IMR-90 (cell line): Measurements from ENCODE around the gene ZBTB46. TPM values are rescaled to one million over a fixed set of nuclear protein-coding genes. Genes with fewer than 3 reads are reported as not detected.

Experiments
- ATAC-seq: fragments of 200-7000 bp; cut with Tn5 transposase; 2 replicates; pipeline ENCODE4 v1.9.1; 2020; ENCODE audit warnings: low read depth, mild to moderate bottlenecking, moderate library complexity
- BruUV-seq: library from RNA; stranded (reverse); fragments of 400-500 nt; replicated peaks from 2 replicates; lab custom pipeline; 2021; lab: Mats Ljungman, UMichigan
- CTCF ChIA-PET: fragments of 300-600 bp; formaldehyde crosslinking; extraction: SDS; loops from one replicate; lab custom pipeline; 2021; ENCODE audit warnings: antibody characterized with exemption; lab: Yijun Ruan, JAX
- POLR2A ChIA-PET: fragments of 300-600 bp; sonication (Branson Sonifier 250); formaldehyde crosslinking; loops from one replicate; lab custom pipeline; 2022; ENCODE audit warnings: antibody characterized with exemption; ENCODE audit not compliant: unreplicated experiment; lab: Charles Lee
- DNase-seq: peaks from one replicate; pipeline ENCODE4 v3.0.0; 2013
- H2AFZ ChIP-seq: replicated peaks from 2 replicates; pipeline ENCODE3; 2013; ENCODE audit warnings: low read length, mild to moderate bottlenecking; ENCODE audit not compliant: poor library complexity
- H2AK5ac ChIP-seq: 2 replicates; pipeline ENCODE4 v1.6.1; 2013; ENCODE audit warnings: low read depth, low read length, inconsistent platforms
- H2AK9ac ChIP-seq: replicated peaks from 2 replicates; pipeline ENCODE3; 2013; ENCODE audit warnings: mild to moderate bottlenecking, low read depth, low read length, moderate library complexity; ENCODE audit not compliant: poor library complexity
- H2BK120ac ChIP-seq: 2 replicates; pipeline ENCODE4 v1.6.1; 2013; ENCODE audit warnings: low read depth, low read length, inconsistent platforms
- H2BK15ac ChIP-seq: 3 replicates; pipeline ENCODE4 v1.6.1; 2013; ENCODE audit warnings: low read depth, low read length, inconsistent platforms
- H2BK20ac ChIP-seq: 2 replicates; pipeline ENCODE4 v1.6.1; 2013; ENCODE audit warnings: low read depth, mild to moderate bottlenecking, inconsistent platforms, low read length, moderate library complexity
- H2BK5ac ChIP-seq: 2 replicates; pipeline ENCODE4 v1.6.1; 2013; ENCODE audit warnings: mild to moderate bottlenecking, low read depth, low read length, inconsistent platforms; ENCODE audit not compliant: poor library complexity, severe bottlenecking
- H3K14ac ChIP-seq: replicated peaks from 2 replicates; pipeline ENCODE4 v1.6.1; 2013; ENCODE audit warnings: low read depth, low read length, inconsistent platforms
- H3K18ac ChIP-seq: 2 replicates; pipeline ENCODE4 v1.6.1; 2013; ENCODE audit warnings: low read depth, low read length, control low read depth
- H3K23ac ChIP-seq: 2 replicates; pipeline ENCODE4 v1.6.1; 2013; ENCODE audit warnings: low read depth, low read length, inconsistent platforms
- H3K27ac ChIP-seq: 2 replicates; pipeline ENCODE4 v1.5.1; 2013; ENCODE audit warnings: mild to moderate bottlenecking, control low read depth, low read length; ENCODE audit not compliant: insufficient read depth
- H3K27me3 ChIP-seq: 2 replicates; pipeline ENCODE4 v1.6.1; 2013; ENCODE audit warnings: low read length; ENCODE audit not compliant: control insufficient read depth, insufficient read depth
- H3K36me3 ChIP-seq: 2 replicates; pipeline ENCODE4 v1.6.1; 2013; ENCODE audit warnings: low read length, mixed read lengths; ENCODE audit not compliant: control insufficient read depth, insufficient read depth
- H3K4ac ChIP-seq: 2 replicates; pipeline ENCODE4 v1.6.1; 2013; ENCODE audit warnings: low read depth, low read length, inconsistent platforms
- H3K4me1 ChIP-seq: 2 replicates; pipeline ENCODE4 v1.6.1; 2013; ENCODE audit warnings: low read length, mixed read lengths; ENCODE audit not compliant: control insufficient read depth, insufficient read depth
- H3K4me2 ChIP-seq: 2 replicates; pipeline ENCODE4 v1.6.1; 2013; ENCODE audit warnings: low read depth, mild to moderate bottlenecking, control low read depth, low read length, moderate library complexity
- H3K4me3 ChIP-seq: 2 replicates; pipeline ENCODE4 v1.5.1; 2013; ENCODE audit warnings: low read depth, mild to moderate bottlenecking, control low read depth, low read length, moderate library complexity; ENCODE audit not compliant: insufficient read depth
- H3K56ac ChIP-seq: 2 replicates; pipeline ENCODE4 v1.6.1; 2013; ENCODE audit warnings: low read length, inconsistent platforms; ENCODE audit not compliant: insufficient read depth; ENCODE audit errors: extremely low read depth
- H3K79me1 ChIP-seq, 2 experiments: 2 replicates each; pipeline ENCODE4 v1.6.1; 2013; ENCODE audit warnings: low read length in 2 of 2, inconsistent platforms in 1 of 2, low read depth in 1 of 2
- H3K9ac ChIP-seq: 2 replicates; pipeline ENCODE4 v1.6.1; 2013; ENCODE audit warnings: low read depth, low read length, control low read depth
- H3K9me1 ChIP-seq: 2 replicates; pipeline ENCODE4 v1.6.1; 2013; ENCODE audit warnings: low read length, inconsistent platforms; ENCODE audit not compliant: insufficient read depth
- H3K9me3 ChIP-seq: 2 replicates; pipeline ENCODE4 v1.6.1; 2013; ENCODE audit warnings: low read length; ENCODE audit not compliant: control insufficient read depth, insufficient read depth
- H4K20me1 ChIP-seq: 2 replicates; pipeline ENCODE4 v1.6.1; 2013; ENCODE audit warnings: low read length, inconsistent platforms; ENCODE audit not compliant: insufficient read depth
- H4K5ac ChIP-seq: 2 replicates; pipeline ENCODE4 v1.6.1; 2013; ENCODE audit warnings: mild to moderate bottlenecking, low read depth, low read length, control low read depth
- H4K8ac ChIP-seq, 2 experiments: 2 replicates each; pipeline ENCODE4 v1.6.1; 2013; ENCODE audit warnings: low read depth in 2 of 2, low read length in 2 of 2, control low read depth in 1 of 2, inconsistent platforms in 1 of 2
- H4K91ac ChIP-seq: 2 replicates; pipeline ENCODE4 v1.6.1; 2013; ENCODE audit warnings: low read depth, low read length, inconsistent platforms; ENCODE audit not compliant: insufficient read depth
- BHLHE40 ChIP-seq: fragments of 150-350 bp; IDR thresholded peaks from 2 replicates; pipeline ENCODE4 v1.6.1; 2016; ENCODE audit warnings: mild to moderate bottlenecking, low read depth, low read length
- CHD1 ChIP-seq: IDR thresholded peaks from 2 replicates; pipeline ENCODE4 v1.6.1; 2012; ENCODE audit warnings: low read depth, low read length, improper control_type of control experiment
- FOS ChIP-seq: fragments of 150-350 bp; IDR thresholded peaks from 2 replicates; pipeline ENCODE4 v1.6.1; 2016; ENCODE audit warnings: low read depth, low read length
- MXI1 ChIP-seq: IDR thresholded peaks from 2 replicates; pipeline ENCODE4 v1.6.1; 2012; ENCODE audit warnings: low read depth, mild to moderate bottlenecking, low read length, moderate library complexity, borderline replicate concordance
- NFE2L2 ChIP-seq: fragments of 150-350 bp; IDR thresholded peaks from 2 replicates; pipeline ENCODE4 v1.6.1; 2016; ENCODE audit warnings: low read depth, mild to moderate bottlenecking, low read length
- SMC3 ChIP-seq: fragments of 150-350 bp; IDR thresholded peaks from 2 replicates; pipeline ENCODE4 v1.6.1; 2016; ENCODE audit warnings: low read depth, mild to moderate bottlenecking, antibody characterized with exemption, low read length, moderate library complexity
- WGBS, 2 experiments: methylation state at CpG; one replicate each; pipeline versions ENCODE4 v1.1.5 to v1.1.7; 2013; ENCODE audit warnings: missing lambda C conversion rate in 2 of 2; ENCODE audit not compliant: insufficient read length in 1 of 2; ENCODE audit errors: extremely low coverage in 2 of 2; 5-methylcytosine and 5-hydroxymethylcytosine counted together
- dilution Hi-C: fragments of 300-500 bp; cut with HindIII; formaldehyde crosslinking; loops from one replicate; pipeline ENCODE4 v1.14.3; 2018; ENCODE audit warnings: low sequenced_read_pairs; ENCODE audit not compliant: unreplicated experiment
- in situ Hi-C: fragments of 300-500 bp; cut with MboI; formaldehyde crosslinking; loops from 3 replicates; pipeline ENCODE4 v1.14.3; 2019; ENCODE audit warnings: low sequenced_read_pairs, inconsistent platforms, mixed read lengths
- intact Hi-C: fragments of 100-400 bp; cut with micrococcal nuclease; formaldehyde crosslinking; loops from 2 replicates; pipeline ENCODE4 v1.10.0; 2022
- polyA plus RNA-seq, 3 experiments: library from polyadenylated mRNA; depleted of rRNA; stranded (reverse); fragments of >200 nt; gene quantifications; 2 replicates each; pipeline ENCODE4 v1.2.3, GENCODE V29; 2012; ENCODE audit warnings: low replicate concordance in 1 of 3
- total RNA-seq: library from RNA; depleted of rRNA; stranded (reverse); fragments of >200 nt; gene quantifications from 2 replicates; pipeline ENCODE4 v1.2.3, GENCODE V29; 2012

Gene ZBTB46
- total and polyA plus RNA-seq, 2 of the 4 experiments (the other 2 are of a cell fraction) = 4.2 to 14.9 TPM

DNA sequence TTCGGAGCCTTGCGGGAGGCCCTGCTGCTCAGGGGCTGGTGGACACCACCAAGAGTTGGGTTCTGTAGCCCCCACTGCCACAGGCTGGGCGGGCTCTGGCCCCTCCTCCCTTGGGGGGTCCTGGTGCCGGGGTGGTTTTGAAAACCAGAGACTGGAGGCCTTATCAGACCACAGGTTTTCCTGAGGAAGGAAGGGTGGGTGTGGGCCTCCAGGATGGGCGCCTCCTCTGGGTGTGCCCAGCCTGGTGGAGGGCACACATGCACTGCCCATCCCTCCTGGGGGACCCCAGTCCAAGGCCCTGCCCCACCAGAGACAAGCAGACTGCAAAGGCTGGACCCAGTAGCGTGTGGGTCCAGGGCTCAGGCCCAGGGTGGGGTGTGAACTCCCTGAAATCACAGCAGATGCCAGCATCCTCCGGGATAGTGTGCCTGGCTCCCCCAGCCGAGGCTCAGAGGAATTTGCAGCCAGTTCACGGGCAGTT, 13.5 kb upstream of the ZBTB46 start (continued):
- no peak for TF ChIP-seq CHD1
- no peak for TF ChIP-seq BHLHE40
- TF ChIP-seq MXI1 = no peak

DNA sequence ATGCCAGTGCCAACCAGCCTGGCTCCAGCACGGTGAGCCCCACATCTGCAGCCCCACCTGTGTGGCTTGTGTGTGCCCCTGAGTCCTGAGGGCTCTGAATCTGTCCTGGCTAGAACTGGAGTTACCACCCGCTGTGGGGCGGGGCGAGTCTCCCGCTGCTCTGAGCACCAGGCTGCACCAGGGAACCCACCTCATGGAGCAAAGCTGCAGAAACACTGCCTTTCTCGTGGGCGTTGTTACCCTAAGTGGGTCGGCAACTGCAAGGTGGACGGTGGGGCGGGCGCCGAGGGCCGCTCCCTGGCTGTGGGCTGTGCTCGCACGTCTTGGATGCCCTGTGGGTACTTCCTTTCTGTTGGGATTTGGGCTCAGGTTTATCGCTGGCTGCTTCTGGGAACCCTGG, 12.7 kb upstream of the ZBTB46 start:
- H3K27me3 ChIP-seq = peaks cover 6% of the 10 kb centered on the region
- TF ChIP-seq SMC3 = no peak
- no peak for TF ChIP-seq FOS
- no peak for TF ChIP-seq NFE2L2
- H3K4ac ChIP-seq = no peak overlapping the region

More for the DNA sequence above, 12.7 kb upstream of the ZBTB46 start:
- H2BK120ac ChIP-seq = no peak overlapping the region
- no peak overlapping the region for H3K18ac ChIP-seq
- no peak overlapping the region for H3K23ac ChIP-seq
- no peak overlapping the region for H3K27ac ChIP-seq
- CTCF ChIA-PET = no interaction called here
- no peak overlapping the region for H4K8ac ChIP-seq
- H3K4me1 ChIP-seq = peaks cover 8% of the 10 kb centered on the region
- H3K14ac ChIP-seq = no peak overlapping the region
- H3K36me3 ChIP-seq = no peaks in the 10 kb centered on the region
- in situ Hi-C loops = no loop called here
- H2BK15ac ChIP-seq = no peak overlapping the region
- H2AK5ac ChIP-seq = no peak overlapping the region
- 78% methylated on average over 8 of the region's 16 CpGs; no CpG with 5 or more reads in 1 of the 2 experiments for WGBS, 2 experiments
- H3K56ac ChIP-seq = no peak overlapping the region
- H4K20me1 ChIP-seq = no peaks in the 10 kb centered on the region
- dilution Hi-C loops = no loop called here
- H2BK20ac ChIP-seq = no peak overlapping the region
- no peaks in the 10 kb centered on the region for H3K79me1 ChIP-seq
- no peak overlapping the region for H2AFZ ChIP-seq
- no peak overlapping the region for H3K4me3 ChIP-seq
- POLR2A ChIA-PET = no interaction called here
- no peak overlapping the region for H3K4me2 ChIP-seq
- H4K5ac ChIP-seq = no peak overlapping the region
- H2BK5ac ChIP-seq = no peak overlapping the region
- H2AK9ac ChIP-seq = no peak overlapping the region
- ATAC-seq = no peak
- no peak overlapping the region for H4K91ac ChIP-seq
- no peak for DNase-seq
- H3K9me3 ChIP-seq = no peaks in the 10 kb centered on the region
- no TSS peak for BruUV-seq
- no peak overlapping the region for H3K9ac ChIP-seq
- H3K9me1 ChIP-seq = 0 out of 2 replicates have a peak, but pooled peaks cover 5% of the 10 kb centered on the region
- intact Hi-C loops = no loop called here
